ENCODE data around the gene TMEM54. TPM values are rescaled to one million over a fixed set of nuclear protein-coding genes. Genes with fewer than 3 reads are reported as not detected.

Gene TMEM54
- total and polyA plus RNA-seq, 10 of the 15 experiments (the other 5 are each of a cell fraction or from before 2014, with no cell fraction given): 0.07 to 0.94 (median 0.56) TPM; not detected in 1

DNA sequence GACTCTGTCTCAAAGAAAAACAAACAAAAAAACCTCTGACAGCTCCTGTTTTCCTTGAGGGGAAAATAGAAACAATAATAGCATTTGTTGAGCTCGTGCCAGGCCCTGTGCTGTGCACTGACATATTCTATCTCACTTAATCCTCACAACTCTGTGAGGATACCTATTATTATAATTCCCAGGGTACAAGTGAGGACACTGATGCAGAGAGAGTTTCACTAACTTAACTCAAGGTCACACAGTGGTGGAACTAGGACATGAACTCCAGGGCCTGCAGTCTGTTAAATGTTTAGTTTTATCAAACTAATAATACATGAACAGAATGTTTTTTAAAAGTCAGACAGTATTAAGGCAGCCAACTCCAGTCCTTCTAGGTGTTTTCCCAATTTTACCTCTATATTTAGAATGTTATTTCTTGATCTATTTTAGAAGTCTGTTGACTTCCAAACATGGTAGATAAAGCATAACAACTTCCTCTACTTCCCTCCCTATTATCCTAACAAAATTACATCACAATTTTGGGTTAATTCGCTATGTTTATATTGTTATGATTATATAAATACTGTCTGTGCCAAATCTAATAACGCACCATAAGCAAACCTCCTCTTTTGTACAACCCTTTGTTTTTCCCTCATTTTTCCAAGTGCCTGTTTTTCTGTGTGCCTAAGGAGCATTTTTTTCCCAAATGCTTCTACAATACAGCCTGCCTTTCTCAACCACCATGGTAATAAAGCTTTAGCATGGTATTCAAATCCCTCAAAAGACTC, 35.4 kb downstream of the TMEM54 start:
- FAIRE-seq (no peak), ATAC-seq (no peak), DNase-seq (ENCODE audit: low read depth, low spot score) (no peak)
- H3K27me3 ChIP-seq (replicated peaks in 1 of 2; ENCODE audit: control insufficient read depth in 2 of 2, insufficient read depth in 2 of 2, low read length in 1 of 2): no peaks in the 10 kb centered on the region; a peak in 1 of 4 replicates
- no peak overlapping the region for H2AFZ ChIP-seq (ENCODE audit: control insufficient read depth, low read depth, low read length)
- ChIA-PET CTCF (interaction anchor here (1.6 to 2.2 kb wide), 2 partner anchors 9 to 153 kb away, joined by 4 to 9 read pairs; no protein-coding TSS in a partner anchor), SMC1A (ENCODE audit: uncharacterized antibody, unreplicated experiment) (interaction anchor here (1.4 kb wide), 1 partner anchor 153 kb away, joined by 3 read pairs; no protein-coding TSS in a partner anchor), RAD21 (ENCODE audit: unreplicated experiment) (interaction anchor here (1.3 kb wide), 1 partner anchor 37 kb away, joined by 3 read pairs; no protein-coding TSS in a partner anchor), POLR2A (interaction anchor here (0.5 kb wide), 1 partner anchor 358 kb away, joined by 3 read pairs; no protein-coding TSS in a partner anchor)
- peaks cover 7 to 12% of the 10 kb centered on the region in 2 experiments; a peak in 3 of 4 replicates for H3K36me3 ChIP-seq (ENCODE audit: control insufficient read depth in 2 of 2, insufficient read depth in 2 of 2, low read length in 1 of 2)
- no peaks in the 10 kb centered on the region for H3K79me2 ChIP-seq (ENCODE audit: control insufficient read depth, insufficient read depth, low read length)
- H3K9ac ChIP-seq (ENCODE audit: control insufficient read depth, insufficient read depth, low read length): no peak overlapping the region
- intact Hi-C loops (cut with micrococcal nuclease; ENCODE audit: unreplicated experiment) (no loop called here), in situ Hi-C loops (cut with MboI) (no loop called here)
- H3K9me3 ChIP-seq (replicated peaks; ENCODE audit: control insufficient read depth, insufficient read depth, low read length): no peaks in the 10 kb centered on the region
- 81% methylated on average over 3 of the region's 3 CpGs for WGBS (ENCODE audit: insufficient coverage, insufficient replicate concordance, low lambda C conversion rate, missing lambda C conversion rate)
- H3K27ac ChIP-seq (ENCODE audit: control insufficient read depth, insufficient read depth): no peak overlapping the region
- TF ChIP-seq GABPA (IDR thresholded peaks at IDR 0.05; ENCODE audit: low read depth) (no peak), KDM1A (IDR thresholded peaks at IDR 0.05; ENCODE audit: borderline replicate concordance) (no peak), RBBP5 (conservative IDR thresholded peaks at IDR 0.05) (no peak), YBX1 (IDR thresholded peaks at IDR 0.05) (no peak), POU2F2 (IDR thresholded peaks at IDR 0.05; ENCODE audit: borderline replicate concordance, low read depth, low read length) (no peak)
- TF ChIP-seq, protein P1, sequence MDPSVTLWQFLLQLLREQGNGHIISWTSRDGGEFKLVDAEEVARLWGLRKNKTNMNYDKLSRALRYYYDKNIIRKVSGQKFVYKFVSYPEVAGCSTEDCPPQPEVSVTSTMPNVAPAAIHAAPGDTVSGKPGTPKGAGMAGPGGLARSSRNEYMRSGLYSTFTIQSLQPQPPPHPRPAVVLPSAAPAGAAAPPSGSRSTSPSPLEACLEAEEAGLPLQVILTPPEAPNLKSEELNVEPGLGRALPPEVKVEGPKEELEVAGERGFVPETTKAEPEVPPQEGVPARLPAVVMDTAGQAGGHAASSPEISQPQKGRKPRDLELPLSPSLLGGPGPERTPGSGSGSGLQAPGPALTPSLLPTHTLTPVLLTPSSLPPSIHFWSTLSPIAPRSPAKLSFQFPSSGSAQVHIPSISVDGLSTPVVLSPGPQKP (IDR thresholded peaks at IDR 0.05; ENCODE audit: low read depth, low read length): no peak
- TF ChIP-seq, protein P2, sequence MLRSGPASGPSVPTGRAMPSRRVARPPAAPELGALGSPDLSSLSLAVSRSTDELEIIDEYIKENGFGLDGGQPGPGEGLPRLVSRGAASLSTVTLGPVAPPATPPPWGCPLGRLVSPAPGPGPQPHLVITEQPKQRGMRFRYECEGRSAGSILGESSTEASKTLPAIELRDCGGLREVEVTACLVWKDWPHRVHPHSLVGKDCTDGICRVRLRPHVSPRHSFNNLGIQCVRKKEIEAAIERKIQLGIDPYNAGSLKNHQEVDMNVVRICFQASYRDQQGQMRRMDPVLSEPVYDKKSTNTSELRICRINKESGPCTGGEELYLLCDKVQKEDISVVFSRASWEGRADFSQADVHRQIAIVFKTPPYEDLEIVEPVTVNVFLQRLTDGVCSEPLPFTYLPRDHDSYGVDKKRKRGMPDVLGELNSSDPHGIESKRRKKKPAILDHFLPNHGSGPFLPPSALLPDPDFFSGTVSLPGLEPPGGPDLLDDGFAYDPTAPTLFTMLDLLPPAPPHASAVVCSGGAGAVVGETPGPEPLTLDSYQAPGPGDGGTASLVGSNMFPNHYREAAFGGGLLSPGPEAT (IDR thresholded peaks at IDR 0.05; ENCODE audit: low read depth): no peak
- TF ChIP-seq, protein P3, sequence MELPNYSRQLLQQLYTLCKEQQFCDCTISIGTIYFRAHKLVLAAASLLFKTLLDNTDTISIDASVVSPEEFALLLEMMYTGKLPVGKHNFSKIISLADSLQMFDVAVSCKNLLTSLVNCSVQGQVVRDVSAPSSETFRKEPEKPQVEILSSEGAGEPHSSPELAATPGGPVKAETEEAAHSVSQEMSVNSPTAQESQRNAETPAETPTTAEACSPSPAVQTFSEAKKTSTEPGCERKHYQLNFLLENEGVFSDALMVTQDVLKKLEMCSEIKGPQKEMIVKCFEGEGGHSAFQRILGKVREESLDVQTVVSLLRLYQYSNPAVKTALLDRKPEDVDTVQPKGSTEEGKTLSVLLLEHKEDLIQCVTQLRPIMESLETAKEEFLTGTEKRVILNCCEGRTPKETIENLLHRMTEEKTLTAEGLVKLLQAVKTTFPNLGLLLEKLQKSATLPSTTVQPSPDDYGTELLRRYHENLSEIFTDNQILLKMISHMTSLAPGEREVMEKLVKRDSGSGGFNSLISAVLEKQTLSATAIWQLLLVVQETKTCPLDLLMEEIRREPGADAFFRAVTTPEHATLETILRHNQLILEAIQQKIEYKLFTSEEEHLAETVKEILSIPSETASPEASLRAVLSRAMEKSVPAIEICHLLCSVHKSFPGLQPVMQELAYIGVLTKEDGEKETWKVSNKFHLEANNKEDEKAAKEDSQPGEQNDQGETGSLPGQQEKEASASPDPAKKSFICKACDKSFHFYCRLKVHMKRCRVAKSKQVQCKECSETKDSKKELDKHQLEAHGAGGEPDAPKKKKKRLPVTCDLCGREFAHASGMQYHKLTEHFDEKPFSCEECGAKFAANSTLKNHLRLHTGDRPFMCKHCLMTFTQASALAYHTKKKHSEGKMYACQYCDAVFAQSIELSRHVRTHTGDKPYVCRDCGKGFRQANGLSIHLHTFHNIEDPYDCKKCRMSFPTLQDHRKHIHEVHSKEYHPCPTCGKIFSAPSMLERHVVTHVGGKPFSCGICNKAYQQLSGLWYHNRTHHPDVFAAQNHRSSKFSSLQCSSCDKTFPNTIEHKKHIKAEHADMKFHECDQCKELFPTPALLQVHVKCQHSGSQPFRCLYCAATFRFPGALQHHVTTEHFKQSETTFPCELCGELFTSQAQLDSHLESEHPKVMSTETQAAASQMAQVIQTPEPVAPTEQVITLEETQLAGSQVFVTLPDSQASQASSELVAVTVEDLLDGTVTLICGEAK (IDR thresholded peaks at IDR 0.05; ENCODE audit: borderline replicate concordance): no peak
- TF ChIP-seq, protein P4, sequence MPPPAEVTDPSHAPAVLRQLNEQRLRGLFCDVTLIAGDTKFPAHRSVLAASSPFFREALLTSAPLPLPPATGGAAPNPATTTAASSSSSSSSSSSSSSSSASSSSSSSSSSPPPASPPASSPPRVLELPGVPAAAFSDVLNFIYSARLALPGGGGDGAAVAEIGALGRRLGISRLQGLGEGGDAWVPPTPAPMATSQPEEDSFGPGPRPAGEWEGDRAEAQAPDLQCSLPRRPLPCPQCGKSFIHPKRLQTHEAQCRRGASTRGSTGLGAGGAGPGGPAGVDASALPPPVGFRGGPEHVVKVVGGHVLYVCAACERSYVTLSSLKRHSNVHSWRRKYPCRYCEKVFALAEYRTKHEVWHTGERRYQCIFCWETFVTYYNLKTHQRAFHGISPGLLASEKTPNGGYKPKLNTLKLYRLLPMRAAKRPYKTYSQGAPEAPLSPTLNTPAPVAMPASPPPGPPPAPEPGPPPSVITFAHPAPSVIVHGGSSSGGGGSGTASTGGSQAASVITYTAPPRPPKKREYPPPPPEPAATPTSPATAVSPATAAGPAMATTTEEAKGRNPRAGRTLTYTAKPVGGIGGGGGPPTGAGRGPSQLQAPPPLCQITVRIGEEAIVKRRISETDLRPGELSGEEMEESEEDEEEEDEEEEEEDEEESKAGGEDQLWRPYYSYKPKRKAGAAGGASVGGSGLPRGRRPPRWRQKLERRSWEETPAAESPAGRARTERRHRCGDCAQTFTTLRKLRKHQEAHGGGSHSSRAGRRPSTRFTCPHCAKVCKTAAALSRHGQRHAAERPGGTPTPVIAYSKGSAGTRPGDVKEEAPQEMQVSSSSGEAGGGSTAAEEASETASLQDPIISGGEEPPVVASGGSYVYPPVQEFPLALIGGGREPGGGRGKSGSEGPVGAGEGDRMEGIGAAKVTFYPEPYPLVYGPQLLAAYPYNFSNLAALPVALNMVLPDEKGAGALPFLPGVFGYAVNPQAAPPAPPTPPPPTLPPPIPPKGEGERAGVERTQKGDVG (CRISPR knock-in tag; IDR thresholded peaks at IDR 0.05): no peak
- TF ChIP-seq, protein P5, sequence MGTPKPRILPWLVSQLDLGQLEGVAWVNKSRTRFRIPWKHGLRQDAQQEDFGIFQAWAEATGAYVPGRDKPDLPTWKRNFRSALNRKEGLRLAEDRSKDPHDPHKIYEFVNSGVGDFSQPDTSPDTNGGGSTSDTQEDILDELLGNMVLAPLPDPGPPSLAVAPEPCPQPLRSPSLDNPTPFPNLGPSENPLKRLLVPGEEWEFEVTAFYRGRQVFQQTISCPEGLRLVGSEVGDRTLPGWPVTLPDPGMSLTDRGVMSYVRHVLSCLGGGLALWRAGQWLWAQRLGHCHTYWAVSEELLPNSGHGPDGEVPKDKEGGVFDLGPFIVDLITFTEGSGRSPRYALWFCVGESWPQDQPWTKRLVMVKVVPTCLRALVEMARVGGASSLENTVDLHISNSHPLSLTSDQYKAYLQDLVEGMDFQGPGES (IDR thresholded peaks at IDR 0.05): no peak
- H3K4me3 ChIP-seq: no peak overlapping the region
- H3K4me2 ChIP-seq (ENCODE audit: control insufficient read depth, insufficient read depth): no peak overlapping the region
- H3K4me1 ChIP-seq (ENCODE audit: control insufficient read depth, insufficient read depth, low read length): no peaks in the 10 kb centered on the region
- BruUV-seq (replicated peaks): no TSS peak
- no peaks in the 10 kb centered on the region for H4K20me1 ChIP-seq (ENCODE audit: control insufficient read depth, insufficient read depth)

Measured in GM12878 (cell line).